ENCODE measurements around the gene PMF1. TPM values are rescaled to one million over a fixed set of nuclear protein-coding genes. Genes with fewer than 3 reads are reported as not detected.

PMF1 gene
- total and polyA plus RNA-seq, 2 of the 13 experiments (the other 11 are each of a cell fraction or from before 2014, with no cell fraction given), result 72.5 to 89.0 TPM

DNA sequence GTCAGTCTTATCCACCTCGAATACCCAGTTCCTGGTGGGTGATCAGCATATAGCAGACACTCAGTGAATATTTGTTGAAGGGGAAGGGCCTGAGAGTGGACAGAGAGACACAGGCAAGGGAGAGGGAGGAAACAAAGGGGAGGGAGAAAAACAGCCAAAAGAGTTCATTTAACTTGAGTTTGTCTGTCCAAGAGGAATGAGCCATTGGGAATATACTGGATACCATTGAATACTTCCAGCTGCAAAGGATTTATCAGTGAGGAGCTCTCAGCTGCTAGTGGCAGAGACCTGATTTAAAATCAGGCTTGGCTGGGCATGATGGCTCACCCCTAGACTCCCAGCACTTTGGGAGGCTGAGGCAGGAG is 17.6 kb downstream of the PMF1 start:
- intact Hi-C loops (cut with micrococcal nuclease; ENCODE audit: unreplicated experiment) (no loop called here), in situ Hi-C loops (cut with HindIII; ENCODE audit: extremely low pct_ligation_motif_present, low pct_unique_long_range_greater_than_20kb) (no loop called here)
- BruUV-seq (replicated peaks), result no TSS peak
- no peak overlapping the region for H2AFZ ChIP-seq (ENCODE audit: low read length)
- POLR2A ChIA-PET, result no interaction called here
- WGBS (ENCODE audit: low lambda C conversion rate), result 95% methylated on average over 1 of the region's 1 CpG
- peaks cover 4% of the 10 kb centered on the region; the same call in 1 of the 2 replicates for H3K4me1 ChIP-seq (ENCODE audit: insufficient read depth, low read length)
- no peak overlapping the region for H3K4me3 ChIP-seq (replicated peaks in 1 of 3; ENCODE audit: insufficient read depth in 1 of 3, low read depth in 2 of 3, low read length in 3 of 3)
- H3K79me2 ChIP-seq (ENCODE audit: insufficient read depth, low read length), result no peaks in the 10 kb centered on the region
- TF ChIP-seq JARID2 (CRISPR knock-in tag; IDR thresholded peaks at IDR 0.05; ENCODE audit: insufficient replicate concordance) (no peak), FOSL2 (CRISPR knock-in tag; IDR thresholded peaks at IDR 0.05) (no peak), ZNF720 (CRISPR knock-in tag; IDR thresholded peaks at IDR 0.05) (no peak), ISX (CRISPR knock-in tag; conservative IDR thresholded peaks at IDR 0.05) (no peak), CREB1 (IDR thresholded peaks at IDR 0.05) (no peak), CREB1 (CRISPR knock-in tag; IDR thresholded peaks at IDR 0.05) (no peak)
- no peak overlapping the region for H3K4me2 ChIP-seq (ENCODE audit: low read depth, low read length)
- H4K20me1 ChIP-seq (ENCODE audit: insufficient read depth, low read length), result no peaks in the 10 kb centered on the region
- CTCF ChIA-PET (ENCODE audit: low intra/inter-chr PET ratio, low total read pairs), result no interaction called here
- H3K36me3 ChIP-seq (replicated peaks in 1 of 2; ENCODE audit: control insufficient read depth in 1 of 2, insufficient read depth in 2 of 2, low read length in 2 of 2), result peaks cover 11 to 44% of the 10 kb centered on the region in 2 experiments
- FAIRE-seq, result no peak
- no peak overlapping the region for H3K27ac ChIP-seq (ENCODE audit: extremely low read length, insufficient read depth, low read length)
- no peak overlapping the region for H3K9ac ChIP-seq (ENCODE audit: insufficient read depth, low read depth, low read length)
- no peaks in the 10 kb centered on the region for H3K9me3 ChIP-seq (ENCODE audit: low read length)
- no peak for DNase-seq (ENCODE audit: low spot score)
- no peaks in the 10 kb centered on the region for H3K27me3 ChIP-seq (ENCODE audit: control insufficient read depth in 1 of 2, insufficient read depth in 2 of 2, low read length in 2 of 2)
- ATAC-seq, result no peak

DNA sequence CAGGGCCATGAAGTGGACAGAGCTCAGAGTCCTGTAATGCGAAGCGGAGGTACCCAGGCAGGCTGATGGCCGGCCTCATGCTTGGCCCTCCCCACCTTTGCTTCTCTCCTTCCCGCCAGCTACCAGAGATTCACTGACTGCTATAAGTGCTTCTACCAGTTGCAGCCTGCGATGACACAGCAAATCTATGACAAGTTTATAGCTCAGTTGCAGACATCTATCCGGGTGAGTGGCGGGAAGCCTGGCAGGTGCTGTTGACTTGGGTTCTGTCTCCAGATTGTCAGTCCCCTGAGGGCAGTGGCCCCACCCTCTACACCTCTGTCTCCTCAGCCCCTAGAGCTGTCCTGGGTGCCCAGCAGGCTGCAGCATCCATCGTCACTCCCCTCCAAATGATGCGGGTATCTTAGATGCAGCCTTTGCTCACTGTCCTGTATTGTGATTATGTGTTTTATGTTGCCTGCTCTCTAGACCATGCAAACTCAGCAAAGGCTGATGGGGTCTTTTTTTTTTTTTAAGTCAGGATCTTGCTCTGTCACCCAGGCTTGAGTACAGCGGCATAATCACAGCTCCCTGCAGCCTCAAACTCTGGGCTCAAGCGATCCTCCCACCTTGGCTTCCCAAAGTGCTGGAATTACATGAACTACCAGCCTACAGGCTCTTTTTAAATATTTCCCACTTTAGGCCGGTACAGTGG is 19.5 kb downstream of the PMF1 start:
- 98% methylated on average over 10 of the region's 12 CpGs for WGBS (ENCODE audit: low lambda C conversion rate)
- no TSS peak for BruUV-seq (replicated peaks)
- Histone ChIP-seq H4K20me1 (ENCODE audit: insufficient read depth, low read length) (no peaks in the 10 kb centered on the region), H3K4me3 (replicated peaks in 1 of 3; ENCODE audit: insufficient read depth in 1 of 3, low read depth in 2 of 3, low read length in 3 of 3) (no peak overlapping the region), H3K9ac (ENCODE audit: insufficient read depth, low read depth, low read length) (no peak overlapping the region), H3K9me3 (ENCODE audit: low read length) (no peaks in the 10 kb centered on the region), H3K79me2 (ENCODE audit: insufficient read depth, low read length) (no peaks in the 10 kb centered on the region), H3K27me3 (ENCODE audit: control insufficient read depth in 1 of 2, insufficient read depth in 2 of 2, low read length in 2 of 2) (no peaks in the 10 kb centered on the region), H3K4me1 (ENCODE audit: insufficient read depth, low read length) (no peaks in the 10 kb centered on the region), H3K36me3 (replicated peaks in 1 of 2; ENCODE audit: control insufficient read depth in 1 of 2, insufficient read depth in 2 of 2, low read length in 2 of 2) (peaks cover 16 to 49% of the 10 kb centered on the region in 2 experiments), H3K4me2 (ENCODE audit: low read depth, low read length) (no peak overlapping the region), H2AFZ (ENCODE audit: low read length) (no peak overlapping the region), H3K27ac (ENCODE audit: extremely low read length, insufficient read depth, low read length) (no peak overlapping the region)
- POLR2A ChIA-PET, result no interaction called here
- FAIRE-seq (no peak), DNase-seq (ENCODE audit: low spot score) (no peak), ATAC-seq (no peak)
- no peak for TF ChIP-seq BORCS8-MEF2B (CRISPR knock-in tag; IDR thresholded peaks at IDR 0.05)
- no peak for TF ChIP-seq DNMT1 (CRISPR knock-in tag; IDR thresholded peaks at IDR 0.05)
- TF ChIP-seq NFE2L2 (IDR thresholded peaks at IDR 0.05; ENCODE audit: low read length), result peak; percentile 40; the same call in 1 of the 2 replicates
- no peak for TF ChIP-seq MEIS1 (CRISPR knock-in tag; IDR thresholded peaks at IDR 0.05; ENCODE audit: borderline replicate concordance)
- TF ChIP-seq MAFK (conservative IDR thresholded peaks at IDR 0.05 in 1 of 2, IDR thresholded peaks at IDR 0.05 in 1 of 2; ENCODE audit: low read length in 2 of 2), result peak; percentile 17 to 38; a peak in 2 of 4 replicates
- intact Hi-C loops (cut with micrococcal nuclease; ENCODE audit: unreplicated experiment) (no loop called here), in situ Hi-C loops (cut with HindIII; ENCODE audit: extremely low pct_ligation_motif_present, low pct_unique_long_range_greater_than_20kb) (no loop called here)
- CTCF ChIA-PET (ENCODE audit: low intra/inter-chr PET ratio, low total read pairs), result no interaction called here

Measured in HepG2 (cell line).